ENCODE measurements around the gene MACROD2. TPM values are rescaled to one million over a fixed set of nuclear protein-coding genes. Genes with fewer than 3 reads are reported as not detected.

The MACROD2 gene
- total RNA-seq, 1 experiment from 2014 or later, result 3.7 TPM

- TF ChIP-seq CTCF (IDR thresholded peaks at IDR 0.05 in 2 of 3, conservative IDR thresholded peaks at IDR 0.05 in 1 of 3; ENCODE audit: borderline replicate concordance in 1 of 3, insufficient read depth in 1 of 3, low read depth in 2 of 3, low read length in 2 of 3) (no peak), EZH2phosphoT487 (IDR thresholded peaks at IDR 0.05; ENCODE audit: borderline replicate concordance) (no peak), JUND (IDR thresholded peaks at IDR 0.05) (no peak), SP1 (IDR thresholded peaks at IDR 0.05; ENCODE audit: low read depth) (no peak), EZH2 (IDR thresholded peaks at IDR 0.05) (no peak), MAX (IDR thresholded peaks at IDR 0.05) (no peak), EGR1 (IDR thresholded peaks at IDR 0.05; ENCODE audit: low read depth) (no peak), ZNF274 (IDR thresholded peaks at IDR 0.05; ENCODE audit: low read depth, low read length) (no peak), FOSL1 (IDR thresholded peaks at IDR 0.05; ENCODE audit: low read depth) (no peak)
Observed at GRCh38 chr20:14732343-14732742, 737.0 kb downstream of the MACROD2 start (continued).

GRCh38 chr20:14732996-14733395, 737.7 kb downstream of the MACROD2 start:
- Histone ChIP-seq H4K20me1 (ENCODE audit: insufficient read depth) (no peaks in the 10 kb centered on the region), H3K4me3 (replicated peaks in 1 of 2; ENCODE audit: low read depth in 1 of 2, low read length in 2 of 2) (no peak overlapping the region), H3K27me3 (ENCODE audit: insufficient read depth, low read length) (no peaks in the 10 kb centered on the region), H3K9me2 (ENCODE audit: insufficient read depth) (no peaks in the 10 kb centered on the region), H3K27ac (ENCODE audit: low read depth, low read length) (no peak overlapping the region), H3K4me2 (ENCODE audit: low read length) (no peak overlapping the region), H3K4me1 (ENCODE audit: control insufficient read depth in 1 of 2, insufficient read depth in 2 of 2, low read length in 2 of 2) (no peaks in the 10 kb centered on the region), H3K9me3 (ENCODE audit: control insufficient read depth in 1 of 2, insufficient read depth in 1 of 2, low read depth in 1 of 2, low read length in 2 of 2) (no peaks in the 10 kb centered on the region), H3K79me2 (ENCODE audit: insufficient read depth, low read length) (no peaks in the 10 kb centered on the region), H2AFZ (ENCODE audit: low read depth, low read length, poor library complexity, severe bottlenecking) (no peak overlapping the region), H3K36me3 (ENCODE audit: control insufficient read depth in 1 of 2, insufficient read depth in 2 of 2, low read length in 2 of 2) (no peaks in the 10 kb centered on the region), H3K9ac (ENCODE audit: low read length) (no peak overlapping the region)
- intact Hi-C loops (cut with micrococcal nuclease), result no loop called here
- CTCF ChIA-PET, result no interaction called here
- RAD21 ChIA-PET (ENCODE audit: low non-redundant PET in 1 of 2, low total read pairs in 2 of 2, uncharacterized antibody in 2 of 2, unreplicated experiment in 2 of 2), result no interaction called here
- POLR2A ChIA-PET, result no interaction called here
- ATAC-seq (no peak), DNase-seq (ENCODE audit: low read depth, low spot score) (no peak)
- TF ChIP-seq RAD21 (IDR thresholded peaks at IDR 0.05; ENCODE audit: low read depth) (no peak), MAX (IDR thresholded peaks at IDR 0.05) (no peak), CEBPB (IDR thresholded peaks at IDR 0.05; ENCODE audit: low read depth) (no peak), SIN3A (IDR thresholded peaks at IDR 0.05; ENCODE audit: low read depth) (no peak), POLR2A (IDR thresholded peaks at IDR 0.05; ENCODE audit: borderline replicate concordance, extremely low read depth, insufficient read depth, insufficient read length) (no peak), JUND (IDR thresholded peaks at IDR 0.05) (no peak), ATF3 (IDR thresholded peaks at IDR 0.05) (no peak), YY1 (IDR thresholded peaks at IDR 0.05; ENCODE audit: extremely low read depth, insufficient replicate concordance, low read depth, low read length) (no peak), ZBTB33 (IDR thresholded peaks at IDR 0.05; ENCODE audit: extremely low read depth, insufficient replicate concordance, low read length) (no peak), ZFX (IDR thresholded peaks at IDR 0.05) (no peak), ZNF274 (IDR thresholded peaks at IDR 0.05; ENCODE audit: low read depth, low read length) (no peak)
- BruUV-seq (replicated peaks), result no TSS peak

Measured in HCT116 (cell line).